ENCODE measurements around the gene FEZF2. TPM values are rescaled to one million over a fixed set of nuclear protein-coding genes. Genes with fewer than 3 reads are reported as not detected.
A peak's percentile ranks its signal among the peaks of the same experiment; 100 is the strongest.

FEZF2 gene
- total RNA-seq, 1 donor, result not detected

GRCh38 chr3:62355703-62356102 is 17.6 kb downstream of the FEZF2 start:
- TF ChIP-seq CTCF (IDR thresholded peaks at IDR 0.05; ENCODE audit: extremely low read depth, low read depth, low read length), result no peak
- peaks cover 4% of the 10 kb centered on the region for H3K27me3 ChIP-seq (ENCODE audit: insufficient read depth, low read length)

GRCh38 chr3:62343755-62344154 is 29.6 kb downstream of the FEZF2 start:
- Histone ChIP-seq H3K36me3 (ENCODE audit: insufficient read depth, low read length) (no peaks in the 10 kb centered on the region), H4K20me1 (ENCODE audit: insufficient read depth, low read length) (no peaks in the 10 kb centered on the region), H3K4me2 (ENCODE audit: insufficient read depth, low read length) (no peak overlapping the region), H3K4me1 (ENCODE audit: insufficient read depth, low read length) (no peaks in the 10 kb centered on the region), H2AFZ (ENCODE audit: low read length) (no peak overlapping the region), H3K27ac (ENCODE audit: low read depth, low read length) (no peak overlapping the region), H3K4me3 (ENCODE audit: insufficient read depth, low read length) (no peak overlapping the region), H3K79me2 (ENCODE audit: insufficient read depth, low read length) (no peaks in the 10 kb centered on the region), H3K27me3 (ENCODE audit: insufficient read depth, low read length) (no peaks in the 10 kb centered on the region), H3K9me3 (ENCODE audit: low read depth, low read length) (no peaks in the 10 kb centered on the region)
- DNase-seq (ENCODE audit: insufficient read length, low spot score, missing footprints), result no peak
- TF ChIP-seq CTCF (IDR thresholded peaks at IDR 0.05; ENCODE audit: extremely low read depth, low read depth, low read length), result no peak

More at GRCh38 chr3:62355703-62356102, 17.6 kb downstream of the FEZF2 start:
- Histone ChIP-seq H3K79me2 (ENCODE audit: insufficient read depth, low read length) (no peaks in the 10 kb centered on the region), H2AFZ (ENCODE audit: low read length) (no peak overlapping the region), H3K27ac (ENCODE audit: low read depth, low read length) (no peak overlapping the region), H3K9me3 (ENCODE audit: low read depth, low read length) (no peaks in the 10 kb centered on the region), H3K36me3 (ENCODE audit: insufficient read depth, low read length) (no peaks in the 10 kb centered on the region), H3K4me1 (ENCODE audit: insufficient read depth, low read length) (no peaks in the 10 kb centered on the region), H3K4me2 (ENCODE audit: insufficient read depth, low read length) (no peak overlapping the region), H4K20me1 (ENCODE audit: insufficient read depth, low read length) (no peaks in the 10 kb centered on the region), H3K4me3 (ENCODE audit: insufficient read depth, low read length) (no peak overlapping the region)
- no peak for DNase-seq (ENCODE audit: insufficient read length, low spot score, missing footprints)

GRCh38 chr3:62335196-62335595 is 38.2 kb downstream of the FEZF2 start:
- H3K79me2 ChIP-seq (ENCODE audit: insufficient read depth, low read length), result no peaks in the 10 kb centered on the region
- TF ChIP-seq CTCF (IDR thresholded peaks at IDR 0.05; ENCODE audit: extremely low read depth, low read depth, low read length), result no peak
- no peaks in the 10 kb centered on the region for H3K36me3 ChIP-seq (ENCODE audit: insufficient read depth, low read length)
- H4K20me1 ChIP-seq (ENCODE audit: insufficient read depth, low read length), result no peaks in the 10 kb centered on the region
- H3K27me3 ChIP-seq (ENCODE audit: insufficient read depth, low read length), result no peaks in the 10 kb centered on the region
- no peak overlapping the region for H3K27ac ChIP-seq (ENCODE audit: low read depth, low read length)
- H3K4me3 ChIP-seq (ENCODE audit: insufficient read depth, low read length), result no peak overlapping the region
- no peak overlapping the region for H2AFZ ChIP-seq (ENCODE audit: low read length)
- no peaks in the 10 kb centered on the region for H3K4me1 ChIP-seq (ENCODE audit: insufficient read depth, low read length)
- no peak overlapping the region for H3K4me2 ChIP-seq (ENCODE audit: insufficient read depth, low read length)
- H3K9me3 ChIP-seq (ENCODE audit: low read depth, low read length), result no peaks in the 10 kb centered on the region
- DNase-seq (ENCODE audit: insufficient read length, low spot score, missing footprints), result no peak

DNA sequence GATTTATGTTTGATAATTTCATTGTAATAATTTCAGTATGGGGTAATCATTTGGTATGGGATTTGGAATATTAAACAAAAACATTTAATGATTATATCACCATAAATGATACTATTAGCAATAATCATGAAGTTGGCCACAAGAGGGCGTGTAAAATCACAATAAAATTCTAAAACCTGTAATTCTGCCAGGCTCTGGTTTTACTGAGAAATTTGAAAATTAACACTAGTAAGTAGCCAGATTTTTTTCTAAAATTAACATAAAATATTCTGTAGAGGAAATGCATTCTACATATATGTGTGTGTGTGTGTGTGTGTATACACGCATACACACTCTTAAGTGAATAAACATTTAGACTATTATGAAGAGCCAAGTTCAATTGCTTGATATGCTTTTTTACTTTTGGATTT is 40.5 kb downstream of the FEZF2 start:
- H3K27ac ChIP-seq (ENCODE audit: low read depth, low read length), result no peak overlapping the region
- H3K36me3 ChIP-seq (ENCODE audit: insufficient read depth, low read length), result no peaks in the 10 kb centered on the region
- no peak for DNase-seq (ENCODE audit: insufficient read length, low spot score, missing footprints)
- TF ChIP-seq CTCF (IDR thresholded peaks at IDR 0.05; ENCODE audit: extremely low read depth, low read depth, low read length), result peak; percentile 62
- no peaks in the 10 kb centered on the region for H3K79me2 ChIP-seq (ENCODE audit: insufficient read depth, low read length)
- H3K9me3 ChIP-seq (ENCODE audit: low read depth, low read length), result no peaks in the 10 kb centered on the region
- H3K27me3 ChIP-seq (ENCODE audit: insufficient read depth, low read length), result no peaks in the 10 kb centered on the region
- no peak overlapping the region for H3K4me2 ChIP-seq (ENCODE audit: insufficient read depth, low read length)
- no peaks in the 10 kb centered on the region for H4K20me1 ChIP-seq (ENCODE audit: insufficient read depth, low read length)
- no peak overlapping the region for H3K4me3 ChIP-seq (ENCODE audit: insufficient read depth, low read length)
- H3K4me1 ChIP-seq (ENCODE audit: insufficient read depth, low read length), result no peaks in the 10 kb centered on the region
- no peak overlapping the region for H2AFZ ChIP-seq (ENCODE audit: low read length)
